ENCODE results near the gene CEP135.

GRCh38 chr4:55959655-55960054, 10.9 kb downstream of the CEP135 start:
- no peak for TF ChIP-seq EZH2 (IDR thresholded peaks at IDR 0.05; ENCODE audit: borderline replicate concordance, insufficient read depth, low read length, poor library complexity, severe bottlenecking)
- no peak for TF ChIP-seq RAD21 (conservative IDR thresholded peaks at IDR 0.05)
